ENCODE data around the gene CCNYL1.

The CCNYL1 gene

GRCh38 chr2:207772081-207772843 lies 60.8 kb downstream of the CCNYL1 start:
- H3K79me2 ChIP-seq (ENCODE audit: low read length), result no peaks in the 10 kb centered on the region
- no peaks in the 10 kb centered on the region for H4K20me1 ChIP-seq (ENCODE audit: insufficient read depth, low read length)
- H3K27ac ChIP-seq (ENCODE audit: low read length), result no peak overlapping the region
- H3K27me3 ChIP-seq (ENCODE audit: low read depth, low read length), result no peaks in the 10 kb centered on the region
- peaks cover 6% of the 10 kb centered on the region for H3K36me3 ChIP-seq (replicated peaks; ENCODE audit: low read depth, low read length)
- no peak overlapping the region for H3K9ac ChIP-seq (ENCODE audit: low read length)
- no peak overlapping the region for H2AFZ ChIP-seq (ENCODE audit: low read depth, low read length)
- TF ChIP-seq EZH2phosphoT487 (IDR thresholded peaks at IDR 0.05; ENCODE audit: low read depth) (no peak), CTCF (IDR thresholded peaks at IDR 0.05; ENCODE audit: low read depth, low read length) (no peak)
- H3K4me1 ChIP-seq (ENCODE audit: low read length), result peaks cover 12% of the 10 kb centered on the region
- H3K4me3 ChIP-seq (ENCODE audit: low read length), result no peak overlapping the region
- H3K9me3 ChIP-seq (ENCODE audit: insufficient read depth, low read length), result no peaks in the 10 kb centered on the region
- no peak overlapping the region for H3K4me2 ChIP-seq (ENCODE audit: low read length)

GRCh38 chr2:207772844-207773205 lies 61.4 kb downstream of the CCNYL1 start:
- Histone ChIP-seq H3K9me3 (ENCODE audit: insufficient read depth, low read length) (no peaks in the 10 kb centered on the region), H4K20me1 (ENCODE audit: insufficient read depth, low read length) (no peaks in the 10 kb centered on the region), H3K9ac (ENCODE audit: low read length) (no peak overlapping the region), H3K27me3 (ENCODE audit: low read depth, low read length) (no peaks in the 10 kb centered on the region), H3K4me3 (ENCODE audit: low read length) (no peak overlapping the region), H3K4me1 (ENCODE audit: low read length) (peaks cover 12% of the 10 kb centered on the region), H3K27ac (ENCODE audit: low read length) (no peak overlapping the region), H3K4me2 (ENCODE audit: low read length) (no peak overlapping the region), H2AFZ (ENCODE audit: low read depth, low read length) (no peak overlapping the region), H3K36me3 (replicated peaks; ENCODE audit: low read depth, low read length) (peaks cover under 1% of the 10 kb centered on the region), H3K79me2 (ENCODE audit: low read length) (no peaks in the 10 kb centered on the region)
- TF ChIP-seq EZH2phosphoT487 (IDR thresholded peaks at IDR 0.05; ENCODE audit: low read depth) (no peak), CTCF (IDR thresholded peaks at IDR 0.05; ENCODE audit: low read depth, low read length) (no peak)

- Histone ChIP-seq H2AFZ (ENCODE audit: low read depth, low read length) (no peak overlapping the region), H3K27ac (ENCODE audit: low read length) (no peak overlapping the region), H3K36me3 (replicated peaks; ENCODE audit: low read depth, low read length) (no peaks in the 10 kb centered on the region), H3K27me3 (ENCODE audit: low read depth, low read length) (no peaks in the 10 kb centered on the region), H3K4me3 (ENCODE audit: low read length) (no peak overlapping the region), H3K4me1 (ENCODE audit: low read length) (peaks cover 5% of the 10 kb centered on the region; the same call in 1 of the 2 replicates), H4K20me1 (ENCODE audit: insufficient read depth, low read length) (no peaks in the 10 kb centered on the region), H3K79me2 (ENCODE audit: low read length) (no peaks in the 10 kb centered on the region), H3K4me2 (ENCODE audit: low read length) (no peak overlapping the region), H3K9ac (ENCODE audit: low read length) (no peak overlapping the region), H3K9me3 (ENCODE audit: insufficient read depth, low read length) (no peaks in the 10 kb centered on the region)
- no peak for TF ChIP-seq CTCF (IDR thresholded peaks at IDR 0.05; ENCODE audit: low read depth, low read length)
Observed at GRCh38 chr2:207775473-207775872, 64.0 kb downstream of the CCNYL1 start.

- H3K9me3 ChIP-seq (ENCODE audit: insufficient read depth, low read length), result no peaks in the 10 kb centered on the region
- H3K27ac ChIP-seq (ENCODE audit: low read length), result no peak overlapping the region
- TF ChIP-seq EZH2phosphoT487 (IDR thresholded peaks at IDR 0.05; ENCODE audit: low read depth), result no peak
- TF ChIP-seq CTCF (IDR thresholded peaks at IDR 0.05; ENCODE audit: low read depth, low read length), result no peak
- H3K27me3 ChIP-seq (ENCODE audit: low read depth, low read length), result no peaks in the 10 kb centered on the region; the same call in none of the 2 replicates
- H3K4me1 ChIP-seq (ENCODE audit: low read length), result no peaks in the 10 kb centered on the region
- H3K4me3 ChIP-seq (ENCODE audit: low read length), result no peak overlapping the region
- H3K36me3 ChIP-seq (replicated peaks; ENCODE audit: low read depth, low read length), result no peaks in the 10 kb centered on the region
- no peaks in the 10 kb centered on the region for H3K79me2 ChIP-seq (ENCODE audit: low read length)
- no peak overlapping the region for H3K9ac ChIP-seq (ENCODE audit: low read length)
- H4K20me1 ChIP-seq (ENCODE audit: insufficient read depth, low read length), result no peaks in the 10 kb centered on the region
- H2AFZ ChIP-seq (ENCODE audit: low read depth, low read length), result no peak overlapping the region
- H3K4me2 ChIP-seq (ENCODE audit: low read length), result no peak overlapping the region
Observed at GRCh38 chr2:207777124-207777523, 65.7 kb downstream of the CCNYL1 start.

All from OCI-LY3 (cell line).